ENCODE results near the gene TMEM63B.

DNA sequence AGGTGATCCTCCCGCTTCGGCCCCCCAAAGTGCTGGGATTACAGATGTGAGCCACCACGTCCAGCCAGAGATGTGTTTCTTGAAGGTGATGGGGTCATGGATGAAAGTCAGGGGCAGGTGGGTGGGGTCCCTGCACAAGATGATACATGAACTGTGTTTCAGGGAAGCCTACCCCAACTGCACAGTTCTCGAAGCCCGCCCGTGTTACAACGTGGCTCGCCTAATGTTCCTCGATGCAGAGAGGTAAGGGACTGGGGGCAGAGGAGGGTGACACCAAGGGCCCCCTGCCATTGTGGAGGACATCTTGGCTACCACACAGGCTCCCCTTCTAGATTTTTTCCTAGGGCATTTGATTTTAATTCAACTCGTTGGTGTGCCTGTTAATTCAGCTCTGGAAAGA, 19.3 kb downstream of the TMEM63B start:
- TF ChIP-seq CTCF (IDR thresholded peaks at IDR 0.05) (no peak), POLR2A (IDR thresholded peaks at IDR 0.05) (no peak), POLR2AphosphoS5 (IDR thresholded peaks at IDR 0.05) (no peak)

Measured in prostate gland (tissue), 2 donors.